GM12891 (cell line): ENCODE measurements around the gene SORCS1.

ENCODE experiments used
- DNase-seq: peaks from one replicate; pipeline ENCODE4 v3.0.0; 2011; ENCODE audit warnings: low spot score; ENCODE audit not compliant: insufficient read length
- FAIRE-seq: peaks from 2 replicates; lab custom pipeline; 2011; peaks lifted over from hg19 to GRCh38; lab: Jason Lieb, UNC
- PAX5 ChIP-seq: IDR thresholded peaks from 2 replicates; pipeline ENCODE4 v1.6.1; 2011; ENCODE audit warnings: low read length, moderate library complexity, mild to moderate bottlenecking; ENCODE audit not compliant: insufficient read depth, severe bottlenecking
- POLR2A ChIP-seq: IDR thresholded peaks from 2 replicates; pipeline ENCODE4 v1.6.1; 2011; ENCODE audit warnings: low read depth, low read length, control low read depth
- POLR2AphosphoS5 ChIP-seq: IDR thresholded peaks from 2 replicates; pipeline ENCODE4 v1.6.1; 2011; ENCODE audit warnings: low read depth, low read length, control low read depth
- POU2F2 ChIP-seq: IDR thresholded peaks from 2 replicates; pipeline ENCODE4 v1.6.1; 2011; ENCODE audit warnings: low read depth, mild to moderate bottlenecking, control low read depth, low read length, moderate library complexity
- SPI1 ChIP-seq: IDR thresholded peaks from 2 replicates; pipeline ENCODE4 v1.6.1; 2011; ENCODE audit warnings: low read depth, low read length, control low read depth
- TAF1 ChIP-seq: IDR thresholded peaks from 2 replicates; pipeline ENCODE4 v1.6.1; 2011; ENCODE audit warnings: low read depth, low read length, control low read depth

Gene SORCS1

DNA sequence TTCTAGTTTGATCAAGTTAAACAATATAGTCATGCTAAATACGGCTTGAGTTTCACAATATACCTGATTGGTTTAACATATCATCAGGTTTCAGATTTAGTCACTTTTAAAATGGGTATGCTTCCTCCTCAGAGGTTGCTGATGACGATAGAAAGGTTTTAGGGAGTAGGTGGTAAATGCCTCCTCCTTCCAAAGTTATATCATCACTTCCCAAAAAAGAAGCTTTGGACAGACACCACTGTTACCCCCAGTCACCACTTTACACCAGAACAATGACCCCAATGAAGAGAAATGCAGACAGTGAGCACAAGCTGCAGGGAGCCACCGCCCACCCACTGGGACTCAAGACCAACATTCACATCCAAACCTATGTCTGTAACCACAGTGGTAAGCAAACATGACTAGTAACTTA, 244.6 kb downstream of the SORCS1 start:
- TF ChIP-seq TAF1 (no peak), PAX5 (no peak), POU2F2 (no peak), POLR2A (no peak), POLR2AphosphoS5 (no peak), SPI1 (no peak)
- DNase-seq: no peak
- FAIRE-seq: peak; percentile 66

DNA sequence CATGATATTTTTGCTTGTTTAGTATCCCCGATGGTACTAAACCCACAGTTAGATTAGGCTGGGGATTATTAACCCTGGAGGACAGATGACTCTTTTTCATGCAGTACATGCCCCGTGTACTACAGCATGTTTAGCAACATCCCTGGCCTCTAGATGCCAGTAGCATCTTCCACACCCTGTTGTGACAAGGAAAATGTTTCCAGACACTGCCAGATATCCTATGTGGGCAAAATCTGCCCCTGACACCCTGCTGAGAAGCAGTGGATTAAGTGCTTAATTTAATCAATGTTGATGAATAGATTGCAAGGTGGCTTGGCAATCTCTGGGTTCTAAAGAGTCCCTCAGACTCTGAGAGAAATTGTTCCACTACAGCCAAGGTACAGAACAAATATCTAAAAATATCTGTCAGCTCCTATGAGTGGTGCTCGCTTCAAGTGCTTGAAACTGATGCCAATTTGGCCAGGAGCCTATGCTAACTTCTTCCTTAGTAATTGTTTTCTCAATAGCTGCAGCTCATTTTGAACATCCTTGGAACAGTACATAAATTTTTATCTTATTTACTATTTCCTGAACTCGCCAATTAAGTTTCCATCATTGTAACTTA, 247.0 kb downstream of the SORCS1 start:
- DNase-seq (no peak), FAIRE-seq (no peak)
- TF ChIP-seq TAF1 (no peak), POLR2AphosphoS5 (no peak), PAX5 (no peak), SPI1 (no peak), POU2F2 (no peak), POLR2A (no peak)

- DNase-seq (no peak), FAIRE-seq (no peak)
- TF ChIP-seq TAF1: no peak
- no peak for TF ChIP-seq POU2F2
- no peak for TF ChIP-seq PAX5
- TF ChIP-seq POLR2A: no peak
- TF ChIP-seq SPI1: no peak
- TF ChIP-seq POLR2AphosphoS5: no peak
These were observed 250.5 kb downstream of the SORCS1 start for GRCh38 chr10:106914016-106914415.

DNA sequence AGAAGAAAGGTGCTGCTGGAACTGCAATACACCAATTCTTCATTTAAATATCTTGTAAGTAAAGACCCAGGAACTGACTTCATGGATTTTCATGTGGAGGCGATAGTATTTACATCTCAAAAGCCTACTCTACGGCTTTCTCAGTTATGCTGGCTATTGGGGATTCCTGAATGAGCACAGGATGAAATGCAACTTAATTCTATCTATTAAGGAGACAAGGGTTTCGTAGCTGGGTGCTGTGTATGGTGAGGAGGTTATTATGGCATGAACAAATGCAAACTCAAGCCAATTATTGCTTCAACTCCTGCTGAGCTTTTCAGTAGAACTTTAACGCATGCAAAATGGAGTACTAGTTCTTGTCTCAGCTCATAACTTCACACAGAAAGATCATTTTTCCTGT, 251.2 kb downstream of the SORCS1 start:
- TF ChIP-seq POLR2AphosphoS5: no peak
- no peak for TF ChIP-seq TAF1
- TF ChIP-seq POU2F2: no peak
- TF ChIP-seq PAX5: no peak
- no peak for TF ChIP-seq POLR2A
- no peak for TF ChIP-seq SPI1
- no peak for DNase-seq
- FAIRE-seq: no peak

- no peak for FAIRE-seq
- no peak for DNase-seq
- TF ChIP-seq POLR2AphosphoS5: no peak
- no peak for TF ChIP-seq TAF1
- no peak for TF ChIP-seq POU2F2
- no peak for TF ChIP-seq POLR2A
- TF ChIP-seq PAX5: no peak
- TF ChIP-seq SPI1: no peak
These were observed 253.4 kb downstream of the SORCS1 start for GRCh38 chr10:106911096-106911495.

- TF ChIP-seq POLR2A: no peak
- no peak for TF ChIP-seq POU2F2
- TF ChIP-seq POLR2AphosphoS5: no peak
- TF ChIP-seq TAF1: no peak
- DNase-seq (no peak), FAIRE-seq (no peak)
These were observed 253.8 kb downstream of the SORCS1 start for GRCh38 chr10:106910666-106911065.

DNA sequence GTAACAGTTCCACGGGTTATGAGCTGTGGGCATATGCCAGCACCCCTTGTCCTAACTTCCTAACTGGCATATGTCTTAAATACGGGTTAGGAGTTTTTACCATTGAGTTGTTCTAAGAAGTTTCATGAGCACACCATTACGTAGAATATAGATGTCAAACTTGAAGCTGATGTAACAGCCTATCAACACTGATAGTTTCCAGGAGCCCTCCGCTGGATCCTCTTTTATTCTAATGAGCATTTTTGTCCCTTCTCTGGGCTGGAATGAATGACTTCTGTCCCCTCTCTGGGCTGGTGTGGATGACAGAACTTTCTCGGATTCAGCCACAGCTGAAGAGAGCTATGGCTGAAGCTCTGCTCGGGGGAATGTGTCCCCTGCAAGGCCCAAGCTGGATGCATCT, 256.3 kb downstream of the SORCS1 start:
- DNase-seq: no peak
- FAIRE-seq: no peak
- TF ChIP-seq POLR2A (no peak), TAF1 (no peak), POLR2AphosphoS5 (no peak), POU2F2 (no peak), SPI1 (no peak), PAX5 (no peak)

DNA sequence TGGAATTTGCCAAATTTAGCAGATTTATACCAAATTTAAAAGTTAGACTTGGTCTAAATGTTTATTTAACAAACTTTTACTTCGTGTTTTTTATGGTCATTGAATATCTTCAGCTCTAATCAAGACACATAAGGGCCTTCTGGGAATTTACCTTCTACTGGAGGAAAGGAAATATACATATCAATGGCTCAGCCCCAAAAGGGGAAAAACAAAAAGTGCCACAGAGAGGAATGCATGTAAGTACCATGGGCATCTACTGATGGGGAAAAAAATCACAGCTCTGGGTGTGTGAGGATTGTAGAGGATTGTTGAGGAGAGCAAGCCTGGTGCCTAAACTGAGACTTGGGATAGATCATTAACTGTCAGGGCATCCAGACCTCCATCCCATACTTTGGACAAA, 260.3 kb downstream of the SORCS1 start:
- TF ChIP-seq POU2F2 (no peak), POLR2A (no peak), PAX5 (no peak), TAF1 (no peak), POLR2AphosphoS5 (no peak)
- no peak for FAIRE-seq
- no peak for DNase-seq

- TF ChIP-seq SPI1 (no peak), POU2F2 (no peak)
- FAIRE-seq: no peak
- no peak for DNase-seq
These were observed 261.3 kb downstream of the SORCS1 start for GRCh38 chr10:106903180-106903579.

DNA sequence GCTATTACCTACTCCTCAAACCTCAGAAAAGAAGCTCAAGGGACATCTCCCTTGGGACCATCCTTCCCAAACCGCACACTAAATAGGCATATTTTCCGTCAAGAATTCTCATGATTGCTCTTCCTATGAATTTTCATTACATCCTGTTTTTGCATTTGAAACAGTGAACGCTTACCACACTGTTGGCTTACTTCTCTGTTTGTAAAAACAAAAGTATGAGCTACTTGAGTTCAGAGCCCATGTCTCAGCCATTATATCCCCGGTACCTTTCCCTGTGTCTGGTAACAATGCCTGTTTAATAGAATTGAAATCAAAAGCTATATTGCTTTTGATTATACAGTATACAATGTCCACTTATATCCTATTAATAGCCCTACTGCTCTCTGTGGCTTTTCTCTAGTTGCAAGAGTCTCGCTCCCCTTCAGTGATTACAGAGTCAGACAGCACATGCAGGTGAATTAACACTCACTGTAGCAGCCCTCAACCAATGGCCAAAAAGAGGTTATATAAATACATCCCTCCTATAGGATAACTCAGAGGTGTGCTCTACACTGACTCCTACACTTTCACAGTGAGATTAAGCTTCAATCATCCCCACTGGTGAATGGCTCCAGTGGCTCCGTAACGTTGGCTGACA, 264.4 kb downstream of the SORCS1 start:
- TF ChIP-seq POU2F2: no peak
- TF ChIP-seq SPI1: no peak
- no peak for TF ChIP-seq TAF1
- TF ChIP-seq PAX5: no peak
- TF ChIP-seq POLR2AphosphoS5: no peak
- no peak for TF ChIP-seq POLR2A
- no peak for DNase-seq
- peak; percentile 67 for FAIRE-seq
